Panc1 (cell line): Measurements from ENCODE around the gene CCDC83.

Source experiments
- CTCF ChIP-seq: fragments of 450-650 bp; IDR thresholded peaks from 2 replicates; pipeline ENCODE4 v1.5.1; 2017; ENCODE audit warnings: mild to moderate bottlenecking
- TCF7L2 ChIP-seq: IDR thresholded peaks from 2 replicates; pipeline ENCODE4 v1.6.1; 2011; ENCODE audit warnings: mild to moderate bottlenecking, low read depth, low read length, inconsistent platforms
- TF ChIP-seq, protein P1 (sequence below), 2 experiments: IDR thresholded peaks; 2 replicates each; pipeline ENCODE4 v1.6.1; 2011 to 2012; ENCODE audit warnings: low read depth in 2 of 2, control low read depth in 1 of 2, low read length in 1 of 2, mild to moderate bottlenecking in 1 of 2, moderate library complexity in 1 of 2; ENCODE audit not compliant: insufficient read depth in 1 of 2

DNA sequence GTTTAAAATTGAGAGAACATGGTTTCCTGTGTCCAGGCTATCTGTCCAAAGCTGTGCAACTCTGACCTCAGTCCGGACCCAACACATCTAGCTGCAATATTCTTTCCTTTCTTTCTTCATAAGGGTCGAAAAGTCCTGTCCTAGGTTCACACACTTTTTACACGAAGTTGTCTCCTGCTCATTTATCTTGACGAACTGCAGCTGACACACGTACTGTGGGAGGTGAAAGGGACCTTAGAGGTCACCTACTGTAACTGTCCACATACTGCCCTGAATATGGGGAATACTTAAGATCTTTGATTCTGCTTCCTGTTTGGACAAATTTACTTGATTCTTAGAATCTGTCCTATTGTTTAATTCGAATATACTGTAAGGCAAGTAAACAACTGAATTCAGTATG, 105.9 kb downstream of the CCDC83 start:
- TF ChIP-seq CTCF = no peak
- TF ChIP-seq TCF7L2 = no peak
- TF ChIP-seq, protein P1, sequence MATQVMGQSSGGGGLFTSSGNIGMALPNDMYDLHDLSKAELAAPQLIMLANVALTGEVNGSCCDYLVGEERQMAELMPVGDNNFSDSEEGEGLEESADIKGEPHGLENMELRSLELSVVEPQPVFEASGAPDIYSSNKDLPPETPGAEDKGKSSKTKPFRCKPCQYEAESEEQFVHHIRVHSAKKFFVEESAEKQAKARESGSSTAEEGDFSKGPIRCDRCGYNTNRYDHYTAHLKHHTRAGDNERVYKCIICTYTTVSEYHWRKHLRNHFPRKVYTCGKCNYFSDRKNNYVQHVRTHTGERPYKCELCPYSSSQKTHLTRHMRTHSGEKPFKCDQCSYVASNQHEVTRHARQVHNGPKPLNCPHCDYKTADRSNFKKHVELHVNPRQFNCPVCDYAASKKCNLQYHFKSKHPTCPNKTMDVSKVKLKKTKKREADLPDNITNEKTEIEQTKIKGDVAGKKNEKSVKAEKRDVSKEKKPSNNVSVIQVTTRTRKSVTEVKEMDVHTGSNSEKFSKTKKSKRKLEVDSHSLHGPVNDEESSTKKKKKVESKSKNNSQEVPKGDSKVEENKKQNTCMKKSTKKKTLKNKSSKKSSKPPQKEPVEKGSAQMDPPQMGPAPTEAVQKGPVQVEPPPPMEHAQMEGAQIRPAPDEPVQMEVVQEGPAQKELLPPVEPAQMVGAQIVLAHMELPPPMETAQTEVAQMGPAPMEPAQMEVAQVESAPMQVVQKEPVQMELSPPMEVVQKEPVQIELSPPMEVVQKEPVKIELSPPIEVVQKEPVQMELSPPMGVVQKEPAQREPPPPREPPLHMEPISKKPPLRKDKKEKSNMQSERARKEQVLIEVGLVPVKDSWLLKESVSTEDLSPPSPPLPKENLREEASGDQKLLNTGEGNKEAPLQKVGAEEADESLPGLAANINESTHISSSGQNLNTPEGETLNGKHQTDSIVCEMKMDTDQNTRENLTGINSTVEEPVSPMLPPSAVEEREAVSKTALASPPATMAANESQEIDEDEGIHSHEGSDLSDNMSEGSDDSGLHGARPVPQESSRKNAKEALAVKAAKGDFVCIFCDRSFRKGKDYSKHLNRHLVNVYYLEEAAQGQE (IDR thresholded peaks at IDR 0.05; ENCODE audit: insufficient read depth in 1 of 2, low read depth in 2 of 2, low read length in 1 of 2) = no peak
